GM18519 (cell line): Measurements from ENCODE around the gene CHMP6.

ENCODE experiments used
- ATAC-seq: cut with Tn5 transposase; IDR thresholded peaks from one replicate; pipeline ENCODE4 v1.9.1; 2021; ENCODE audit warnings: mild to moderate bottlenecking, moderate library complexity; ENCODE audit not compliant: unreplicated experiment, low FRiP score

Gene CHMP6

DNA sequence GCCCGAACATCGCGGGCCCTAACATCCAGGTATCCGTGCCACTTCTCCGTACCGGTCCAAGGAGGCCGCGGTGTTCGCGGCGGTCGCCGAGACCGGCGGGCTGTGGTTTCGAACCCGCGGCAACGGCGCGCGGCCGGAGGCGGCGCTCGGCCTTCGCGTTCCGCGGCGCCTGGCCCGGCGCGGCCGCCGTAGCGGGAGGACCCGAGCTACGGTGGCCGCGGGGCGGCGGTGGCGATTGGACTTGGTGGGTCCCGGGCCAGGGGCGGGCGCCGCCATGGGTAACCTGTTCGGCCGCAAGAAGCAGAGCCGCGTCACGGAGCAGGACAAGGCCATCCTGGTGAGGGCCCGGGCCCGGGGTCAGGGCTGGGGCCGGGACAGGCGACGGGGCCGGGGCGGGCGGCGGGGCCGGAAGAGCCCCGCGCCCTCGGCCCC lies at the start of gene CHMP6:
Gene CHMP6 (plus strand): TSS at position 197 of the 432 bp plus-strand sequence. CDS start 78 bp downstream, at position 275.
- ATAC-seq = no peak

DNA sequence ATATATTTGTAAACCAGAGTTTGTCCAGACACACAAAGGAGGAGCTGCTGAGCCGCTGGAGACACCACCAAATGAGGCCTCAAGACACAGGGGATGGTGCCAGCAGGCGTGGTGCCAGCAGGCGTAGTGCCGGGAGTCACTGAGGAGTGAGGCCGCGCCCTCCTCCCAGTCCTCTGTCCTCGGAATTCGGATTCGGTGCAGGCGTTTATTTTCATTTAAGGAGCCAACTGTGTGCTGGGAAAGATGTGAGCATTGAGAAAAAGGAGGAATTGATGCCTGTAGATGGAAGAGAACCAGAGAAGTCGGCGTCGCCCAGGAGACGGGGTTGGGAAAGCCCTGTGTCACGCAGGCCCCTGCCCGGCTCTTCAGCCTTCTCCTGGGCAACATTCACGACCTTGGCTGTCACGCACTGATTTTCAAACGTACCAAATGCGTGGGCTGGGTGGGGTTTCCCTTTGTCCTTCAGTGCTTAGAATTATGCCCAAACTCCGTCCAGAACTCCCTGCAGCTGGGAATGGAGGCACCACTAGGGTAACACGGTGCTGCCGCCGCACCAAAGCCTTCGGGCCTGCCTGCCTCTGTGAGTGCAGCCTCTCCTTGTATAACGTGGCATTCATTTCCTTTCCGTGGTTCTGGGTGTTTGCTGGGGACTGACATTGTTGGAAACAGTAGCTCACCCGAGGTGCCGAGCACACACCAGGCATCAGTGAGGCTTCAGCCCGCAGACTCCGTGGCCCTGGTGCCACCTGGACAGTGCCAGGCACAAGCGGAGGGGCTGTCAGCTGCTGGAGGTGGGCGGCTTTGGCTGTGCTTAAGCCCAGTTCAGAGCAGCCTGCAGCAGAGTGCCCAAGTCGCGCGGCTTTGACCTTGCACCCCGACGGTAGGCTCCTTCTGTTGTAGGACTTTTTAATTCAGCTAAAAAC lies 49.0 kb upstream of the CHMP6 start:
- no peak for ATAC-seq

DNA sequence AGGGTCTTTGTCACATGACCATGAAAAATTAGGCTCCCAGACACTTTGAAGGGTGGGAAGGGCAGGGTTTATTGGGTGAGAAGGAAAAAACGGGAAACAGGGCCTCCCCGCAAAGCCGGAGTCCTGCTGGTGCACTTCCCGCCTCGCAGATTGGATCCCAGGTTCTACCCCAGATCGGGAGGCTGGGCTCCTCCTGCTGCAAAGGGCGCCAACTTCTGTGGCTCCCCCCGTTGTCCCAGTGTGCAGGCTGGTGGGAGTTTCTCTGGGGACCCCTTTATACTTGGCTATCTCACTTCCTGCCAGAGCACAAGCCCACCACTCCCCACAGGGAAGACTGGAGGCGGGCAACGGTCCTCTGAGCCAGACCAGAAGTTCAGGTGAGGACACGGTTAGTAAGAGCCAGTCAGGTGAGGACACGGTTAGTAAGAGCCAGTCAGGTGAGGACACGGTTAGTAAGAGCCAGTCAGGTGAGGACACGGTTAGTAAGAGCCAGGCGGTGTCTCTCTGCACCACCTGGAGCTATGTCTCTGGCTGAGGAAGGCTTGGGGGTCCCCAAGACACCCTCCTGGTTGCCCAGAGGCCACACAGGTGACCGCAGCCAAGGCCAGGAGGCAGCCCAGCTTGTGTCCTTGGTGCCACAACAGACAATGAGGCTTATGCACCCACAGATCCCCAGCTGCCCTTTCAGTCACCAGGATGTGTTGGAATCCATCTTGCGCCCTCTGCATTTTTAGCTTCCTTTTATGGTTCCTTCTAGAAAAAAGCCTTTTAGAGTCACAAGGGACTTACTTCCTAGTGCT lies 48.1 kb upstream of the CHMP6 start:
- ATAC-seq = no peak

DNA sequence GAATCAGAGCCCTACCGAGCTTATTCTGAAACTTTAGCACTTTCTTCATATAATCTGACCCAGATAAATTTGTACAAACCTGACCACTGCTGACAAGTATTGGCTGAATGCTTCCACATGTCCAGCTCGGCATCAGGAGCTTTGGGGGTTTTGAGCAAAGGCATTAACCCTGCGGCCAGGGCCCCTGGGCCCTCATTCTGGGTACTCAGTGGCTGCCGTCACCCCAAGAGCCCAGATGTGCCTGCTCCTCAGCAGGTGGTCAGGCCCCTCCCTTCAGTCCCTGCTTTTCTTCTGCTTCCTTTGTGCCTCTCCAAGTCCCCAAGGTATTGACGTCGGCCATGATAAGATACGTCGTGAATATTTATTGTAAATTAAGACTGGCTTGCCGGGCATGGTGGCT lies 47.3 kb upstream of the CHMP6 start:
- ATAC-seq = no peak

DNA sequence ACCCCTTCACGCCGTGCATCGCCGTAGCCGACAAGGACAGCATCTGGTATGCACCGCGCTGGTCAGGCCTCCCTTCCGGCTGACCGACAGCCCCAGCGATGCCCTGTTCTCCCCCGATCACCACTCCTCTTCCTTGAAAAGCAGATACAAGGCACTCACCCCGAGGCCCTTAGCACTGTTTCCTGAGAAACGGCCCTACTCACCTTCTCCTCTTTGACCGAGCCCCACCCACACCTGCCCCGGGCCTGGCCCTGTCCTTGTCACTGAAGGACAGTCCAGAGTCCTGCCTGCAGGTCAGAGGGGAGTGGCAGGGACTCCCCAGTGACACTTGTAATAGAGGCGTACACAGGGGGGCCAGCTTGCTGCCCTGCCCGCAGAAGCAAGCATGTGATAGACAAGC lies 45.9 kb upstream of the CHMP6 start:
- no peak for ATAC-seq

DNA sequence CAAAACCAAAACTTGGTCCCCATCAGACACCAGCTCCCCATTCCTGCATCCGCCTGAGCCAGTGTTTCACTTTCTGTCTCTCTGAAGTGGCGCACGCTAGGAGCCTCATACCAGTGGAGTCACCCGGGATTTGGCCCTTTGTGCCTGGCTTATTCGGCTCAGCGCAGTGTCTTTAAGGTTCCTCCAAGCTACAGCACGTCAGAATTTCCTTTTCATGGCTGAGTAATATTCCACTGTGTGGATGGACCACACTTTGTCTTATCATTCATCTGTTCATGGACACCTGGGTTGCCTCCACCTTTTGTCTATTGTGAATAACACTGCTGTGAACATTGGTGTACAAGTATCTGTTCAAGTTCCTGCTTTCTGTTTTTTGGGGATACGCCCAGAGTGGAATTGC lies 45.2 kb upstream of the CHMP6 start:
- no peak for ATAC-seq

DNA sequence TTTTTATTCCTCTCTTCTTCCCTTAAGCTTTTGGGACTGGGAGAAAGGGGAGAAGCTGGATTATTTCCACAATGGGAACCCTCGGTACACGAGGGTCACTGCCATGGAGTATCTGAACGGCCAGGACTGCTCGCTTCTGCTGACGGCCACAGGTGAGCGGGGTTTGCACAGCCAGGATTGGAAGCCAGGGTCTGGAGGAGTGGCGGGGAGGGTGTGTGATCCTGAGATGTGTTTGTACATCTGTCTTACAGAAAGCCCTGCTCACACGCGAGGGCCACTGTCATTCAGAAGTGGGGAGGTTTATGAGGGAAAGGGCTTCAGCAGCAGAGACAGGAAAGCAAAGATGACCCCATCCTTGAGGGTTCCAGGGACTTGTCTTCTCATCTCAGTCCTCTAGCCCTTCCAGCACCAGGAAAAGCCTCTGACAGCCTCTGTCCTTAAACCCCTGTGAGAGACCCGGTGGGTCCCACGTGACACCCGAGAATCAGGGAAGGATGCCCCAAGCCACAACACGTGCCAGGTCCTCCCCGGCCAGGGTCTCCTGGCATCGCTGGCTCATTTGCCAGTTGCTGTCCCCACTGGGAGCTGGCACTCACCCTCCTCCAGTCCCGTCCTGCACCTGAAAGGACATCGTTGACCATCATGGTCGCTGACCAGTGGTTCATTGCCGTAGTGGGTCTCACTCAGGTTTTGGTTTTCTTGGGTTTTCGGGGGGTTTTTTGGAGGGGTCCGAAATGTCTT lies 44.3 kb upstream of the CHMP6 start:
- no peak for ATAC-seq

DNA sequence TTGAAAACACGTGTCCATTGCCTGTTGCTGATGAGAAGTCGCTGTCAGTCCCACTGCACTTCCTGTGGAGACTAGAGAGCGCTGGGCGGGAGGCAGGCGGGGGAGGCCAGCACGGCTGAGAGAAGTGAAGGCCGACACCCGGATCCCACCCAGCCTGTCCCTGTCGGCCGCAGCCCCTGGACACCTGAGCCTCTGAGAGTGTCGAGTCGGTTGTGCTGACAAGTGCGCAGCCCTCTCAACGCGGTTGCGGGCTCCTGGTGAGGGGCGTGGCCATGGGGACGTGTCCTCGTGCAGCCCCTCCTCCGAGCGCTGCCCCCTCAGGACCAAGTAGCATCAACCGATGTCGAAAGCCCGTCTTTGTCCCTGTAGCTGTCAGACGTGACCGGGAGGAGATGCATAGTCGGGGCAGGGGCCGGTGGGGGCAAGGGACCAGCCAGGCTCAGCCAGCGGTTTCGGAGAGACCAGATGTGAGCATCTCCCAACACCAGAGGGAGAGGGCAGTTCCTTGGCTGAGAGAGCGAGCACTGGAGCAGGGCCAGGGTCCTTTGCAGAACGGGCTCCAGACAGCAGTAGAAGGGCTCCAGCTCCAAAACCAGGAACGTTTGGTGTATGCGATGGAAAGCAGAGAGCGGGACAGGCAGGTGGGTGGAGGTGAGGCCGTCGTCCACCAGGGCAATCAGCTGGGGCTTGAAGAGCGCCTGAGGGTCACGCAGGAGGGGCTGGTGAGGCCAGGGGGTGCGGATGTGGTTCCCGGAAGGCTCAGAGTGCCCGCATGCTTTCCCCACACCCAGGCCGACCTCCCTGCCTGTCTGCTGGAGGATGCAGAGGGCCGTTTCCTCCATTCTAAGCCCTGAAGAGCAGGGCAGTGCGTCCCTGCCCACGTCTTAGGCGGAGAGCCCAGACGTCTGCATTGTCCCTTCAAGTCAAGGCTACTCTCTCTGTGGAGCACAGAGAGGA lies 43.3 kb upstream of the CHMP6 start:
- ATAC-seq = no peak

DNA sequence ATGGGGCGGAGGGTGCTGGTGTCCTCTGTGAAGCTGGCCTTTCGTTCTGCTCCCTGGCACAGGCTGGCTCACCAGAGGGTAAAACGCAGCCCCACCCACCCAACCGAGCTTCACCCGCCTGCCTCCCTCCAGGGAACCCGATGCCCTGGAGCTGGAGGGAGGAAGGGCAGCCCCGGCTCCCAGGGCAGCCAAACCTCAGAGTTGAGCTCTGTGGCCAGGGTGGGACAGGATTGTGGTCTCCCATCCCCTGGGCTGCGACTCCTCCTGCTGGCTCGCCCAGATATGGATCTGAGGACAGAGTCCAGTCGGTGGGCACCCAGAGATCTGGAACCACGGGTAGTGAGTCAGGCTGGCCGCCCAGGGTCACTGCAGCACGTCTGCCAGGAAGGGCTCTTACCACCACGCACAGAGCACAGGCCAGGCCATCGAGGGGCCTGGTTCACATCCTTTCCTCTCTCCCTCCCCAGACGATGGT lies 42.6 kb upstream of the CHMP6 start:
- no peak for ATAC-seq

DNA sequence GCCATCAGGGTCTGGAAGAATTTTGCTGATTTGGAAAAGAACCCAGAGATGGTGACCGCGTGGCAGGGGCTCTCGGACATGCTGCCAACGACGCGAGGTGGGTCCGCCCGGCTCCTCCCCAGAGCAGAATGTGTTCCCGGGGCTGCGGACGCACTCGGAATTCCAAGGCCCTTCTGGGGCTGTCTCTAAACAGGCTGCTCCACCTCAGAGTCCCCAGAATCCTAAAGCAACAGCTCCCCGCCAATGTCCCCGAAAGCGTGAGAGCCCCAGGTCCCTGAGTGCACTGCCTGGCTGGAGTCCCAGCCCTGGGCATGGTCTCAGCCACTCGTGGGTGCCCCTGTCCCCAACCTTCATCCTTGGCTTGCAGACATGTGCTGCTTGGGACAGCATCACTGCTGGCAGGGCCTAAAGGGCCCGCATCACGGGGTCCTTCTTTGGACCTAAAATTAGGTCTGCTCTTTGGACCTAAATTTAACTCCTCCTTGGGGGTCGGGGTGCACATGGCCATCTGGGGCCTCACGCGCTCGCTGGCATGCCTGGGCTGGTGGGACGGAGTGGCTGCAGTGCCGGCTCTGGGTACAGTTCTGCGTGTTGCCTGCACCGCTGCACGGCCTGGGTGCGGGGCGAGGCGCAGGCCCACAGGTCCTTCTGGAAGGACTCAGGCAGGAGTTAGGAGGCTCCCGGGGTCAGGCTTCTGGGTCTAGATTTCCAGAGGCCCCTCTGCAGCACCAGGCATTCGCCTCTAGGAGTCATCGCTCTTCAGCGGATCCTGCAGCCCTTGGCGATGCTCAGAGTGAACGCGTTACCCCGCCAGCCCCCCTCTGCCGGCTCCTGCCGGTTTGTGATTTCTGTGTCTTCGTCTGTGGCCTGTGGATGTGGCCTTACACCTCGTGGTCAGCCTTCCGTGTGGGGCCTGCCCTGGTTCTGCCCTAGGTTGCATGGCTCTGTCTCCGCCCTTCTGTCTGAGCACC lies 41.9 kb upstream of the CHMP6 start:
- no peak for ATAC-seq

DNA sequence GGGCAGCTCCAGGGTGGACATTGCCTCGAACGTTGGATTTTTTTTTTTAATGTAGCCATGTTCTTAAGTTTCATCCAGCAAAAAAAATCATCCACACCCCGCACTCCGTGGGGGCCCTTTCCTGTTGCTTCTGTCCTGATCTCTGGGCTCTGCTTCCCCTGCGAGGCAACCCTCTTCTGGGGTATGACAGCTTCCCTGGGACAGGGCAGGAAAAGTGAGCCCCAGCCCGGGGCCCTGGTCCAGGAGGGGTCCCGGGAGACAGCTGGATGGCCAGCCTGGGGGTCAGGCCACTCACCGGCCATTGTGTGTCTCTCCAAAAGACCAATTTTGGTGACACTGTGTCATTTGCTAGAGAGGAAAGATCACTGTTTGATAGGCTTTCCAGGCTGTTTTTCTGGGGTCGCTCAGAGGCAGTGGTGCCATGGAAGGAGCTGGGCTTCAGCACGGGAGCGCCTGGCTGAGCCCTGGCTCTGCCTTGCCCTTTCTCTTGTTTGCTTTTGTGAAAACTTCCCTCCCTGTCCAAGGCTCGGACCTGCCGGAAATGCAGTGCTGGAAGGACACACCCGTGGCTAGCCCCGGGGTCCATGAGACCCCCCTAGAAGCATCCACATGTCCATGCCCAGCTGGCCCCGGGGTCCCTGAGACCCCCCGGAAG lies 41.0 kb upstream of the CHMP6 start:
- ATAC-seq = no peak

DNA sequence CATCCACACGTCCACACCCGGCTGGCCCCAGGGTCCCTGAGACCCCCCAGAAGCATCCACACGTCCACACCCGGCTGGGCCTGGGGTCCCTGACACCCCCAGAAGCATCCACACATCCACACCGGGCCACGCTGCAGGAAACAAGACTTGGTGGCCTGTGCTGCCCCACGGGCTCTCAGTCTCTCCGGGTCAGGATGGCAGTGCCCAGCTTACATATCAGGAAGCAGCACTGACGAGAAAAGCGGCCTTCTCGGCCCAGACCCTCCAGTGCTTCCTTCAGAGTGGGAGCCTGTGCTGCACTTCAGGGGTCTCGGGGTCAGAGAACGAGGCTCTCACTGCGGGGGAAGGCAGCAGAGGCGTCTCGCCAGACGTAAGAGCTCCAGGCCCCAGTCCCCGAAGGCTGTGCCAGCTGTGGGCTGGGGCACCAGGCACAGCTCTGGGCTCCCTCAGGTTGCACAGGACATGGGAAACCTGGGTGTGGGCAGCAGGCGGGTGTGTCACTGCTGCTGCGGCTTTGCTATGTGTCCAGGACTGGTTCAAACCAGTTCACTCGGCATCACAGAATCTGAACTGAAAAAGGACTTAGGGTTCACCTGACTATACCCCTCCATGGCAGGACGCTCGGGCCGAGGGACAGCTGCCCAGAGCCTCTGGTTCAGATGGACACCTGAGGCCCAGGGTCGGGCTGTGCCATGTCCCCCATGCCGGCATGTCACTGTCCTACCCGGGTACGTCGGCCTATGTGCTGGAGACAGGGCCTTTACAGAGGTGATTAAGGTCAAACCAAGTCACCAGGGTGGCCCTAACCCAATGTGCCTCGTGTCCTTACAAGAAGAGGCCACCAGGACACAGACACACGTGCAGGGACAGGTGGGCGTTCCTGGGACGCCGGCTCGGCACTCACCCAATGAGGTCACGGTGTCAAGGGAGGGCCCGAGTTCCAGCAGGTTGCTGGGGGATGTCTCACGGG lies 40.2 kb upstream of the CHMP6 start:
- ATAC-seq = no peak

DNA sequence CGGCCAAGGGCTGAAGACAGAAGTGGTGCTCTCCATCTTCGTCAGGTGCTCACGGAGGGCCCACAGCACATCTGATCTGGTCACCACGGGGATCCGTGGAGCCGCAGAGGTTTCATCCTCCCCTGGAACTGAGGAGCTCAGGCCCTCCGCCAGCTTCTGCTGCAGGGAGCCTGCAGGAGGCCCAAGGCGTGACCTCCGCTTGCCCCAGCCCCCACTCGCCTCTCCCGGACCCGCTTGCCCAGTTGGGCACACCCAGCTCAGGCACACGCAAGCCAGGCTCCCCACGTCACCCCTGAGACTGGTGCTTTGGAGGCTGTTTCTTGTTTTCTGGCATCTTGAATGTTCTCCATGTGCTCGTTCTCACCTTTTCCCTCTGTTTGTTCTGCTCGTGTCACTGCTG lies 39.4 kb upstream of the CHMP6 start:
- no peak for ATAC-seq

DNA sequence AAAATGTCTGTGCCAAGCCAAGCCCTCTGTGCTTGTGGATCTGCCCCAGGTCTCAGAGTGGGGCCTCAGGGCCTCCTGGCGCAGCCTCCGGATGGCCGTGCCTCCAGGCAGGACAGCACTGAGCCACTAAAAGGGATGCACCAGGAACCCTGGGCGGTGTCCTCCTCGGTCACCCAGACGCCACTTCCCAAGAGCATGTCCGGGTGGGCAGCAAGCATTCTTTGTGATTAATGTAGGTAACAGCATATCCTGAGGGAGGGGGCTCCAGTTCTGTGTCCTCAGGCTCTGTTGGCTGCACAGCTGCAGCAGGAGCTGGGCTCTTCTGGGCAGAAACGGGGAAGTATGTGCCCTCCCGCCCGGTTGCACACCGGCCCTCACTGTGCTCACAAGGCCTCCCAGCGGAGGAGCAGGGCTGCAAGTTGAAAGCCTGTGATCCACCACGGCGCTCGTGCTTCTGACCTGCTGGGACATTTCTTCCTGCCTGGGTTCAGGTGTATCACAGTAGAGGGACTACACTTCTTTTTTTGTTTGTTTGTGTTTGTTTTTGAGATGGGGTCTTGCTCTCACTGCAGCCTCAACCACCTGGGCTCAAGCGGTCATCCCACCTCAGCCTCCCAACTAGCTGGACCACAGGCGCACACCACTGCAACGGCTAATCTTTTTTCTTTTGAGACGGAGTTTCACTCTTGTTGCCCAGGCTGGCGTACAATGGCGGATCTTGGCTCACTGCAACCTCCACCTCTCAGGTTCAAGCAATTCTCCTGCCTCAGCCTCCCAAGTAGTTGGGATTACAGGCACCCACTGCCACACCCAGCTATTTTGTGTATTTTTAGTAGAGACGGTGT lies 37.9 kb upstream of the CHMP6 start:
- no peak for ATAC-seq

DNA sequence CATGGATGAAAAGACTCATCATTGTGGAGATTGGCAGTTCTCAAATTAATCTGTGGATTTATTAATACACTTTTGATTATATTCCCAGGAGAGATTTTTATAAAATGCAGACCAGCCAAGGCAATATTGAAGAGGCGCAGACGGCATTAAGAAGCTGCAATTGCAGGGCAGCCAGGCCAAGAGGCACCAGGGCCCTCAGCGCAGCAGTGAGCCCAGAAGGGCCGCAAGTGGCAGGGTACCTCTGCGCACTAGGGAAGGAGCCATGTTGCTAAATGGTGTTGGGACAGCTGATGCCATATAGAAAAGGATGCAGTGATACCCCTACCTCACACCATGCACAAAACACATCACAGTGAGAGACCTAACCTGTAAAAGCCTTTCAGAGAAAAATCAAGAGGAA lies 36.6 kb upstream of the CHMP6 start:
- no peak for ATAC-seq

DNA sequence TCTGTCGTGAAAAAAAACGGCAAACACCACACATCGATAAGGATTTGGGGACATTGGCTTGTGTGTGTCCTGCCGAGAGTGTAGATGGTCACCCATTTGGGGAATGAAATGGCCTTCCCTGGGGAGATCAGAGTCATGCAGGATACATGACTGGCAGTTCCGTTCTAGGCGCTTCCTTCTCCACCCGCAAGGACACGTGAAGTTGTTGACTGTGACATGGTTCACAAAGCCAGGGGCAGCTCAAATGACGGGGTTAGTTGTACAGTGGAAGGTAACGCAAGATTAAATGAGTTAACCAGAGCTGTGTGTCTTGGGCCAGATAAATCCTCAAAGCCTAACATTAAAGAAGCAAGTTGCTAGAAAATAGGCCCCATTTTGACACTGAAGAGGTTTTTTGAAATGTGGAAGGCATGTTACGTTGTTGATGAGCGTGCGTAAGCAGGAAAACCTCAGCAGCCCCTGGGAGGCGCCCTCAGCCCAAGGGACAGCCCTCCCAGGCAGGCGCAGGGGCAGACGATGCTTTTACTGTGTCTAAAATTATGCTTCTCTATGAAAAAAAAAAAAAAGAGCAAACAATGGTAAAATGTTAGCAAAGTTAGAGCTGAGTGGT lies 35.9 kb upstream of the CHMP6 start:
- no peak for ATAC-seq
